ENCODE data around the gene GLCE. TPM values are rescaled to one million over a fixed set of nuclear protein-coding genes. Genes with fewer than 3 reads are reported as not detected.

The GLCE gene
- total and polyA plus RNA-seq, 9 of the 15 experiments (the other 6 are each of a cell fraction or from before 2014, with no cell fraction given) = 4.6 to 12.3 (median 10.6) TPM

DNA sequence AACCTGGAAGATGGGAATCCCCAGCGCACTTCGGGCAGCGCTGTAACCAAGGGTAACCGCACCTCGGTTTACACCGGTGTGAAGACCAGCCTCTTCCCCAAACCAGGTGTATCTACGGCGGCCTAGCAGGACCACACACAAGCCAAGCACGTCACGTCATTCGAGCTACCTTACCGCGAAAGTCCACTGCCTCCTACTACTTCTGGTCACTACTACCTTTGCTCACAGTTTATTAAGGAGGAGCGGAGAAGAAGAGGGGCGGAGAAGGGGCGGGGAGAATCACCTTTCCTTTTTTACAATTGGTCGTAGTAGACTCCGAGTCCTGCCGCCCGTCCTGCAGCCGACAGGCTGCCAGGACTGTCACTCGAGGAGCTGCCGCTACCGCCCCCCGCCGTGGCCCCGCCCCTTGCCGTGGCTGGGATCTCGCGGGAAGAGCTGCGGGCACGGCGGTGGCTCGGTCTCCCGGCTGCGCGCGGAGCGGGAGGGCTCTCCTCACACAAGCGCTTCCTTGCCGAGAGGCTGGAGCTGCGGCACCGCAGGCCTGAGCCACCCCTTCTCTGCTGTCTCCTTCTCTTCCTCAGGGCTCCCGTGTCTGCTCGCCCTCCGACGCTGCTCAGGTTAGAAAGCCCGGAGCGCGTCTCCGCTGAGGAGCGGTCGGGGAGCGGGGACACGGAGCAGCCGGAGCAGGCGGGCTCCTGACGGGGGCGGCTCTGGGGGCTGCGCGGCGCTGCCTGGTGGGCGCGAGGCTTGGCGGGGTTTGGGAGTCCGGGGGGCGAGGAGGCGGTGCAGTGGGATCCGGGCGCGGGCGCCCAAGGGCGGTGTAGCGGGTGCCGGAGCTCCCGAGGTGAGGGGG, at the start of gene GLCE (continued):
- TF ChIP-seq, protein P1, sequence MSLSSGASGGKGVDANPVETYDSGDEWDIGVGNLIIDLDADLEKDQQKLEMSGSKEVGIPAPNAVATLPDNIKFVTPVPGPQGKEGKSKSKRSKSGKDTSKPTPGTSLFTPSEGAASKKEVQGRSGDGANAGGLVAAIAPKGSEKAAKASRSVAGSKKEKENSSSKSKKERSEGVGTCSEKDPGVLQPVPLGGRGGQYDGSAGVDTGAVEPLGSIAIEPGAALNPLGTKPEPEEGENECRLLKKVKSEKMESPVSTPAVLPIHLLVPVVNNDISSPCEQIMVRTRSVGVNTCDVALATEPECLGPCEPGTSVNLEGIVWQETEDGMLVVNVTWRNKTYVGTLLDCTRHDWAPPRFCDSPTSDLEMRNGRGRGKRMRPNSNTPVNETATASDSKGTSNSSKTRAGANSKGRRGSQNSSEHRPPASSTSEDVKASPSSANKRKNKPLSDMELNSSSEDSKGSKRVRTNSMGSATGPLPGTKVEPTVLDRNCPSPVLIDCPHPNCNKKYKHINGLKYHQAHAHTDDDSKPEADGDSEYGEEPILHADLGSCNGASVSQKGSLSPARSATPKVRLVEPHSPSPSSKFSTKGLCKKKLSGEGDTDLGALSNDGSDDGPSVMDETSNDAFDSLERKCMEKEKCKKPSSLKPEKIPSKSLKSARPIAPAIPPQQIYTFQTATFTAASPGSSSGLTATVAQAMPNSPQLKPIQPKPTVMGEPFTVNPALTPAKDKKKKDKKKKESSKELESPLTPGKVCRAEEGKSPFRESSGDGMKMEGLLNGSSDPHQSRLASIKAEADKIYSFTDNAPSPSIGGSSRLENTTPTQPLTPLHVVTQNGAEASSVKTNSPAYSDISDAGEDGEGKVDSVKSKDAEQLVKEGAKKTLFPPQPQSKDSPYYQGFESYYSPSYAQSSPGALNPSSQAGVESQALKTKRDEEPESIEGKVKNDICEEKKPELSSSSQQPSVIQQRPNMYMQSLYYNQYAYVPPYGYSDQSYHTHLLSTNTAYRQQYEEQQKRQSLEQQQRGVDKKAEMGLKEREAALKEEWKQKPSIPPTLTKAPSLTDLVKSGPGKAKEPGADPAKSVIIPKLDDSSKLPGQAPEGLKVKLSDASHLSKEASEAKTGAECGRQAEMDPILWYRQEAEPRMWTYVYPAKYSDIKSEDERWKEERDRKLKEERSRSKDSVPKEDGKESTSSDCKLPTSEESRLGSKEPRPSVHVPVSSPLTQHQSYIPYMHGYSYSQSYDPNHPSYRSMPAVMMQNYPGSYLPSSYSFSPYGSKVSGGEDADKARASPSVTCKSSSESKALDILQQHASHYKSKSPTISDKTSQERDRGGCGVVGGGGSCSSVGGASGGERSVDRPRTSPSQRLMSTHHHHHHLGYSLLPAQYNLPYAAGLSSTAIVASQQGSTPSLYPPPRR (CRISPR knock-in tag; IDR thresholded peaks at IDR 0.05; ENCODE audit: borderline replicate concordance) = no peak
- TF ChIP-seq, protein P2, sequence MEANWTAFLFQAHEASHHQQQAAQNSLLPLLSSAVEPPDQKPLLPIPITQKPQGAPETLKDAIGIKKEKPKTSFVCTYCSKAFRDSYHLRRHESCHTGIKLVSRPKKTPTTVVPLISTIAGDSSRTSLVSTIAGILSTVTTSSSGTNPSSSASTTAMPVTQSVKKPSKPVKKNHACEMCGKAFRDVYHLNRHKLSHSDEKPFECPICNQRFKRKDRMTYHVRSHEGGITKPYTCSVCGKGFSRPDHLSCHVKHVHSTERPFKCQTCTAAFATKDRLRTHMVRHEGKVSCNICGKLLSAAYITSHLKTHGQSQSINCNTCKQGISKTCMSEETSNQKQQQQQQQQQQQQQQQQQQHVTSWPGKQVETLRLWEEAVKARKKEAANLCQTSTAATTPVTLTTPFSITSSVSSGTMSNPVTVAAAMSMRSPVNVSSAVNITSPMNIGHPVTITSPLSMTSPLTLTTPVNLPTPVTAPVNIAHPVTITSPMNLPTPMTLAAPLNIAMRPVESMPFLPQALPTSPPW (CRISPR knock-in tag; IDR thresholded peaks at IDR 0.05) = peak; percentile 48
- TF ChIP-seq, protein P3, sequence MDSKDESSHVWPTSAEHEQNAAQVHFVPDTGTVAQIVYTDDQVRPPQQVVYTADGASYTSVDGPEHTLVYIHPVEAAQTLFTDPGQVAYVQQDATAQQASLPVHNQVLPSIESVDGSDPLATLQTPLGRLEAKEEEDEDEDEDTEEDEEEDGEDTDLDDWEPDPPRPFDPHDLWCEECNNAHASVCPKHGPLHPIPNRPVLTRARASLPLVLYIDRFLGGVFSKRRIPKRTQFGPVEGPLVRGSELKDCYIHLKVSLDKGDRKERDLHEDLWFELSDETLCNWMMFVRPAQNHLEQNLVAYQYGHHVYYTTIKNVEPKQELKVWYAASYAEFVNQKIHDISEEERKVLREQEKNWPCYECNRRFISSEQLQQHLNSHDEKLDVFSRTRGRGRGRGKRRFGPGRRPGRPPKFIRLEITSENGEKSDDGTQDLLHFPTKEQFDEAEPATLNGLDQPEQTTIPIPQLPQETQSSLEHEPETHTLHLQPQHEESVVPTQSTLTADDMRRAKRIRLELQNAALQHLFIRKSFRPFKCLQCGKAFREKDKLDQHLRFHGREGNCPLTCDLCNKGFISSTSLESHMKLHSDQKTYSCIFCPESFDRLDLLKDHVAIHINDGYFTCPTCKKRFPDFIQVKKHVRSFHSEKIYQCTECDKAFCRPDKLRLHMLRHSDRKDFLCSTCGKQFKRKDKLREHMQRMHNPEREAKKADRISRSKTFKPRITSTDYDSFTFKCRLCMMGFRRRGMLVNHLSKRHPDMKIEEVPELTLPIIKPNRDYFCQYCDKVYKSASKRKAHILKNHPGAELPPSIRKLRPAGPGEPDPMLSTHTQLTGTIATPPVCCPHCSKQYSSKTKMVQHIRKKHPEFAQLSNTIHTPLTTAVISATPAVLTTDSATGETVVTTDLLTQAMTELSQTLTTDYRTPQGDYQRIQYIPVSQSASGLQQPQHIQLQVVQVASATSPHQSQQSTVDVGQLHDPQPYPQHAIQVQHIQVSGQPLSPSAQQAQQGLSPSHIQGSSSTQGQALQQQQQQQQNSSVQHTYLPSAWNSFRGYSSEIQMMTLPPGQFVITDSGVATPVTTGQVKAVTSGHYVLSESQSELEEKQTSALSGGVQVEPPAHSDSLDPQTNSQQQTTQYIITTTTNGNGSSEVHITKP (IDR thresholded peaks at IDR 0.05; ENCODE audit: partially characterized antibody) = no peak
- TF ChIP-seq GABPB1 (CRISPR knock-in tag; IDR thresholded peaks at IDR 0.05) (no peak), TCF7 (IDR thresholded peaks at IDR 0.05; ENCODE audit: borderline replicate concordance) (no peak), SIN3B (IDR thresholded peaks at IDR 0.05; ENCODE audit: low read depth) (no peak), ZNF766 (CRISPR knock-in tag; conservative IDR thresholded peaks at IDR 0.05) (no peak), HNRNPUL1 (IDR thresholded peaks at IDR 0.05; ENCODE audit: low read length) (no peak), ZNF239 (CRISPR knock-in tag; IDR thresholded peaks at IDR 0.05) (no peak), HDAC1 (IDR thresholded peaks at IDR 0.05) (no peak)
- TF ChIP-seq, protein P4, sequence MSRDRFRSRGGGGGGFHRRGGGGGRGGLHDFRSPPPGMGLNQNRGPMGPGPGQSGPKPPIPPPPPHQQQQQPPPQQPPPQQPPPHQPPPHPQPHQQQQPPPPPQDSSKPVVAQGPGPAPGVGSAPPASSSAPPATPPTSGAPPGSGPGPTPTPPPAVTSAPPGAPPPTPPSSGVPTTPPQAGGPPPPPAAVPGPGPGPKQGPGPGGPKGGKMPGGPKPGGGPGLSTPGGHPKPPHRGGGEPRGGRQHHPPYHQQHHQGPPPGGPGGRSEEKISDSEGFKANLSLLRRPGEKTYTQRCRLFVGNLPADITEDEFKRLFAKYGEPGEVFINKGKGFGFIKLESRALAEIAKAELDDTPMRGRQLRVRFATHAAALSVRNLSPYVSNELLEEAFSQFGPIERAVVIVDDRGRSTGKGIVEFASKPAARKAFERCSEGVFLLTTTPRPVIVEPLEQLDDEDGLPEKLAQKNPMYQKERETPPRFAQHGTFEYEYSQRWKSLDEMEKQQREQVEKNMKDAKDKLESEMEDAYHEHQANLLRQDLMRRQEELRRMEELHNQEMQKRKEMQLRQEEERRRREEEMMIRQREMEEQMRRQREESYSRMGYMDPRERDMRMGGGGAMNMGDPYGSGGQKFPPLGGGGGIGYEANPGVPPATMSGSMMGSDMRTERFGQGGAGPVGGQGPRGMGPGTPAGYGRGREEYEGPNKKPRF (IDR thresholded peaks at IDR 0.05; ENCODE audit: low read depth, low read length) = no peak
